ENCODE data around the gene EPS8L1.
A peak's percentile ranks its signal among the peaks of the same experiment; 100 is the strongest.

The EPS8L1 gene

DNA sequence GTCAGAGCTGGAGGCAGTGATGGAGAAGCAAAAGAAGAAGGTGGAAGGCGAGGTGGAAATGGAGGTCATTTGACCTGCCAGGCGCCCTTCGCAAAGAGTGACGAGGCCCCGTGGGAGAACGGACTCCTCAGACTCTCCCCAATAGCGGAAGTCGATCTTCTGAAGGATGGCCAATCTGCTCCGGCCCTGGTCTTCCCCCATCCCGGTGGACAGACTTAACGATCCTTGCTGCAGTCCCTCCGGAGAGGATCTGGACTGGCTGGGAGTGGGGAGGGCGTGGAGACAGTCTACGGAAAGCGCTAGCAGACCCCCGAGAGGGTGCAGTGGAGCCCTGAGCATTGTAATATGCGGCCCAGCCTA lies 11.9 kb downstream of the EPS8L1 start:
- Histone ChIP-seq H3K36me3 (ENCODE audit: control insufficient read depth, low read length) (peaks cover 31% of the 10 kb centered on the region), H3K27ac (ENCODE audit: low read depth, low read length) (no peak overlapping the region), H3K9me3 (ENCODE audit: control insufficient read depth, insufficient read depth, low read length) (peaks cover under 1% of the 10 kb centered on the region; the same call in 1 of the 2 replicates)

DNA sequence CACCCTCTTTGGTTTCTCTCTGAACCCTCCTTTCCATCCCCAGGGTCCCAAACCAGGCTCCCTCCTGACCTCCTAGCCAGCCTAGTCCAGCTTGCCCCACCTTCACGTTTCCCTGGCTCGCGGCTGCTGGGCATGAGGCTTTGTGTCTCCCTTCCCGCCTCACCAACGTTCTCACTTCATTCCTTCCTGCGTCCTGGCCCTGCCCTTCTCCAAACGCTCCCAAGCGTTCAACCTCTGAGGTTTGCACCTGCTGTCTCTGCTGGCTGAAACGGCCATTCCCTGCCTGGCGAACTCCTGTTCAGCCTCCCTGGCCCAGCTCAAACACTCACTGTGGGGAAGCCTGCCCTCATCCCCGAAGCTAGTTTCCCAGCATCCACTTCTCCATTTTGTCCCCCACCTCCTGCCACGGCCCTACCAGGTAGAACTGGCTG lies 12.4 kb downstream of the EPS8L1 start:
- Histone ChIP-seq H3K4me3 (ENCODE audit: low read length) (no peak overlapping the region), H3K36me3 (ENCODE audit: control insufficient read depth, low read length) (peaks cover 31% of the 10 kb centered on the region)

More for the DNA sequence above, 11.9 kb downstream of the EPS8L1 start:
- no peaks in the 10 kb centered on the region for H3K4me1 ChIP-seq (ENCODE audit: control insufficient read depth, low read length)
- H3F3A ChIP-seq (ENCODE audit: control insufficient read depth, insufficient read depth) = peaks cover 12% of the 10 kb centered on the region; the same call in 1 of the 2 replicates
- peaks cover 6% of the 10 kb centered on the region; the same call in 1 of the 2 replicates for H4K20me1 ChIP-seq (ENCODE audit: control insufficient read depth, insufficient read depth, low read depth, low read length)
- no peaks in the 10 kb centered on the region for H3K79me2 ChIP-seq (ENCODE audit: control insufficient read depth, low read length)
- TF ChIP-seq, protein P1, sequence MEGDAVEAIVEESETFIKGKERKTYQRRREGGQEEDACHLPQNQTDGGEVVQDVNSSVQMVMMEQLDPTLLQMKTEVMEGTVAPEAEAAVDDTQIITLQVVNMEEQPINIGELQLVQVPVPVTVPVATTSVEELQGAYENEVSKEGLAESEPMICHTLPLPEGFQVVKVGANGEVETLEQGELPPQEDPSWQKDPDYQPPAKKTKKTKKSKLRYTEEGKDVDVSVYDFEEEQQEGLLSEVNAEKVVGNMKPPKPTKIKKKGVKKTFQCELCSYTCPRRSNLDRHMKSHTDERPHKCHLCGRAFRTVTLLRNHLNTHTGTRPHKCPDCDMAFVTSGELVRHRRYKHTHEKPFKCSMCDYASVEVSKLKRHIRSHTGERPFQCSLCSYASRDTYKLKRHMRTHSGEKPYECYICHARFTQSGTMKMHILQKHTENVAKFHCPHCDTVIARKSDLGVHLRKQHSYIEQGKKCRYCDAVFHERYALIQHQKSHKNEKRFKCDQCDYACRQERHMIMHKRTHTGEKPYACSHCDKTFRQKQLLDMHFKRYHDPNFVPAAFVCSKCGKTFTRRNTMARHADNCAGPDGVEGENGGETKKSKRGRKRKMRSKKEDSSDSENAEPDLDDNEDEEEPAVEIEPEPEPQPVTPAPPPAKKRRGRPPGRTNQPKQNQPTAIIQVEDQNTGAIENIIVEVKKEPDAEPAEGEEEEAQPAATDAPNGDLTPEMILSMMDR (IDR thresholded peaks at IDR 0.05; ENCODE audit: low read depth, low read length, poor library complexity, severe bottlenecking) = no peak
- no peaks in the 10 kb centered on the region for H3K27me3 ChIP-seq (ENCODE audit: control insufficient read depth, low read length)
- no peak overlapping the region for H3K4me3 ChIP-seq (ENCODE audit: low read length)
- H3K9me2 ChIP-seq (replicated peaks; ENCODE audit: control insufficient read depth, low read length) = no peaks in the 10 kb centered on the region
- H3K4me2 ChIP-seq (ENCODE audit: low read length) = no peak overlapping the region

DNA sequence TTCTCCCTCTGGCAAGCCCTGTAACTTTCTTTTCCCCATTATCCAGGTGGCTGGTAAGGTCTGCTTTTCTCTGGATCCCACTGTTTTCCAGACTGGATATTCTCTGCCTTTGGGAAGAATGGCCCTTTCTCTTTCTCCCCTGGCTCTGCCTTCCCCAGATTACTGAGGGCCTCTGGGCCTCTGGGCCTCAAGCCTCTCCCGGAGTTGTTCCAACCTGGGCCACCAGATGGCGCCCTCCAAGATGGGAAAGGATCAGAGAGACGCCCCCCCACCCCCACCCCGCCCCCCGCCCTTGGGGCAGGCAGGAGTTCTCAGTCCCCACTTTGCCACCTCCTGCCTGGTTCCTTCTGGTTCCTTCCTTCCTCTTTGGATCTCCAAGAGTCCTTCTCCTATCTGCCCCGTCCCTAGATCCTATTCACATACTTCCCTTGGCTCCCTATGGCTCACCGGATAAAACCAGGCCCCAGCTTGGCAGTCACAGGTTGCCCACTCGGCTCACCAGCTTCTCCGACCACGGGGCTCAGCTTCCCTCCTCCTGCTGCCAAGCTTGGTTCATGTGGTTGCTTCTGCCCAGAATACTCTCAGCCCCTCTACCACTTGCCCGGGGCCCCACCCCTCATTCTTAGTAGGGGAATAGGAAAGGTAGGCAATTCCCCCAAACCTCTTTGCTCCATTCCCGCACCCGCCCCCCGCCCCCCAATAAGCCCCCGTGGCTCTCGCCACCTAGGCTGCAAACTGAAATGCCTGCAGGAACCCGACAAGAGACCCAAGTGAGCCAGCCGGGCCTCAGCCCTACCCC lies 13.1 kb downstream of the EPS8L1 start:
- peaks cover 31% of the 10 kb centered on the region for H3K36me3 ChIP-seq (ENCODE audit: control insufficient read depth, low read length)
- peaks cover 6% of the 10 kb centered on the region; the same call in 1 of the 2 replicates for H4K20me1 ChIP-seq (ENCODE audit: control insufficient read depth, insufficient read depth, low read depth, low read length)
- no peaks in the 10 kb centered on the region for H3K9me3 ChIP-seq (ENCODE audit: control insufficient read depth, insufficient read depth, low read length)
- no peaks in the 10 kb centered on the region for H3K79me2 ChIP-seq (ENCODE audit: control insufficient read depth, low read length)
- H3K4me3 ChIP-seq (ENCODE audit: low read length) = no peak overlapping the region
- no peaks in the 10 kb centered on the region for H3K9me2 ChIP-seq (replicated peaks; ENCODE audit: control insufficient read depth, low read length)
- H3K4me2 ChIP-seq (ENCODE audit: low read length) = no peak overlapping the region
- H3F3A ChIP-seq (ENCODE audit: control insufficient read depth, insufficient read depth) = peaks cover 12% of the 10 kb centered on the region; the same call in 1 of the 2 replicates
- TF ChIP-seq, protein P1 (IDR thresholded peaks at IDR 0.05; ENCODE audit: low read depth, low read length, poor library complexity, severe bottlenecking) = peak; percentile 63
- TF ChIP-seq EZH2phosphoT487 (IDR thresholded peaks at IDR 0.05; ENCODE audit: borderline replicate concordance, low read length) = no peak
- H3K4me1 ChIP-seq (ENCODE audit: control insufficient read depth, low read length) = no peaks in the 10 kb centered on the region
- H3K27ac ChIP-seq (ENCODE audit: low read depth, low read length) = no peak overlapping the region
- no peaks in the 10 kb centered on the region for H3K27me3 ChIP-seq (ENCODE audit: control insufficient read depth, low read length)

More for the DNA sequence above, 12.4 kb downstream of the EPS8L1 start:
- Histone ChIP-seq H3K79me2 (ENCODE audit: control insufficient read depth, low read length) (no peaks in the 10 kb centered on the region), H4K20me1 (ENCODE audit: control insufficient read depth, insufficient read depth, low read depth, low read length) (peaks cover 6% of the 10 kb centered on the region; the same call in 1 of the 2 replicates), H3K9me3 (ENCODE audit: control insufficient read depth, insufficient read depth, low read length) (no peaks in the 10 kb centered on the region), H3K4me2 (ENCODE audit: low read length) (no peak overlapping the region), H3K4me1 (ENCODE audit: control insufficient read depth, low read length) (no peaks in the 10 kb centered on the region), H3F3A (ENCODE audit: control insufficient read depth, insufficient read depth) (peaks cover 12% of the 10 kb centered on the region; the same call in 1 of the 2 replicates), H3K27ac (ENCODE audit: low read depth, low read length) (no peak overlapping the region), H3K9me2 (replicated peaks; ENCODE audit: control insufficient read depth, low read length) (no peaks in the 10 kb centered on the region), H3K27me3 (ENCODE audit: control insufficient read depth, low read length) (no peaks in the 10 kb centered on the region)
- TF ChIP-seq, protein P1 (IDR thresholded peaks at IDR 0.05; ENCODE audit: low read depth, low read length, poor library complexity, severe bottlenecking) = no peak
- TF ChIP-seq EZH2phosphoT487 (IDR thresholded peaks at IDR 0.05; ENCODE audit: borderline replicate concordance, low read length) = no peak
